Measurements from ENCODE around the gene USP22. TPM values are rescaled to one million over a fixed set of nuclear protein-coding genes. Genes with fewer than 3 reads are reported as not detected.

USP22 gene
- polyA plus RNA-seq, 1 experiment, result 288 TPM

GRCh38 chr17:21004016-21004930 lies 38.5 kb downstream of the USP22 start:
- Histone ChIP-seq H3K27ac (ENCODE audit: low read depth, low read length) (no peak overlapping the region), H3K27me3 (ENCODE audit: control insufficient read depth, insufficient read depth, low read length) (no peaks in the 10 kb centered on the region), H3K9me3 (ENCODE audit: control insufficient read depth, insufficient read depth, low read length) (no peaks in the 10 kb centered on the region), H3K4me3 (ENCODE audit: low read depth, low read length) (no peak overlapping the region)
- TF ChIP-seq CTCF (IDR thresholded peaks at IDR 0.05; ENCODE audit: low read depth, low read length), result no peak
- ChIA-PET CTCF (interaction anchor here (0.9 to 1.2 kb wide), 2 partner anchors 15 to 203 kb away, joined by 3 read pairs; no protein-coding TSS in a partner anchor), POLR2A (no interaction called here)
- no peak for DNase-seq (ENCODE audit: low read depth, low spot score)

DNA sequence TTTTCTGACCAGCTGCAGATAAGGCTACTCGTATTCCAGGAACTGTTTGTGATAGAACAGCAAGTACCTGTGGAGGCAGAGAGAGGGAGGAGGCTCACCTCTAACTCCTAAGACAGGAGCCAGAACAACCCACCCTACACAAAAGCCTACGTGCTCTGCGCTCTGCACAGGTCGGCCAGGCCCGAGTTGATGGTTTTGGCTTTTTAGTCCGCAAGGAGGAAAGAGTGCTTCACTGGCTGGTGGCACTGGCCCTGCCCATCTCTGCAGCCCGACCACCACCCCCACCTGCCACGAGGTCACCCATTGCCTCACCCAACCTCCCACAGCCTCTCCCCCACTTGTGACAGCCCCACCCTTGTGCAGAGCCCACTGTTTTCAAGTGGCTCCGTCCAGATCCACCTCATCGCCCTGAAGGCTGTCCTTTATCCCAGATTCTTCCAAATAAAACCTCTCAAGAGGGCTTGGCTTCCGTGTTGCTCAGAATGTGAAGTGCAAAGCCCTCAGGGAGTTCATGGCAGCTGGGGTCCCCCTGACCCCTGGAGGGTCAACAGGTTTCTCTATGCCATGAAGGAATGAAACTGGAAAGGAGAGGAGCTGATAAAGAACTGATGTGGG lies 39.7 kb downstream of the USP22 start:
- ChIA-PET CTCF (no interaction called here), POLR2A (no interaction called here)
- H3K27ac ChIP-seq (ENCODE audit: low read depth, low read length), result no peak overlapping the region
- DNase-seq (ENCODE audit: low read depth, low spot score), result no peak
- H3K27me3 ChIP-seq (ENCODE audit: control insufficient read depth, insufficient read depth, low read length), result no peaks in the 10 kb centered on the region
- TF ChIP-seq CTCF (IDR thresholded peaks at IDR 0.05; ENCODE audit: low read depth, low read length), result no peak
- H3K4me3 ChIP-seq (ENCODE audit: low read depth, low read length), result no peak overlapping the region
- no peaks in the 10 kb centered on the region for H3K9me3 ChIP-seq (ENCODE audit: control insufficient read depth, insufficient read depth, low read length)

DNA sequence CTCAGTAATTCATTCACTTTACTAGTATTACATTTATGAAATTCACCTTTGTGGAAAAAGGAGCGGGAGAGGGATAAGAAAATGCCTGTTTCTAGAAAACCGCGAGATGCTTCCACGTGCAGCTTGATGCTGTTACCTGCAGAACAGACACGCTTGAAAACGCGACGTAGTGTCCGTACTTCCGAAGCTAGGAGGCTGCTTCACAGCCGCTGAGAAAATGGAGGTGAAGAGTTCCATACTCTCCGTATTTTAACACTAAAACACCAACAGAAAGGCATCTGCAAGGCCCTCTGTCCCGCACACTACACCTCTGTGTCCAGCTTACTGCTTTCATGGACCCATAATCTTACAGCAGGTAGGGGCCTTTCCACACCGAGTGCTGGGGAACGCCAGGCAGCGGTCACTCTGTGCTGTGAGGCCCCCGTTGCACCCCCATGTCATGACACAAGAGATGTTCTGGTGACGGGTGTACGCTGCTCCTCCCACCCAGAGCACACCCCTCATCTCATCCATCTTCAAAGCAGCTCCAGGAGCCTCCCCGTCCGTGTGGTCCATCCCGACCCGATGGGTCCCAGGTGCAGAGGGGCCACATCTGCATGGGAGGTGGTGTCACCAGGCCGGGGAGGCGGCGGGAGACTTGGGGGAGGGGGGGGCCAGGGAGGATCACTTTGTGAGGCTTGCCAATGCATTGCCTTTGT lies 40.4 kb downstream of the USP22 start:
- no peak for TF ChIP-seq CTCF (IDR thresholded peaks at IDR 0.05; ENCODE audit: low read depth, low read length)
- Histone ChIP-seq H3K27me3 (ENCODE audit: control insufficient read depth, insufficient read depth, low read length) (no peaks in the 10 kb centered on the region), H3K9me3 (ENCODE audit: control insufficient read depth, insufficient read depth, low read length) (no peaks in the 10 kb centered on the region), H3K4me3 (ENCODE audit: low read depth, low read length) (no peak overlapping the region), H3K27ac (ENCODE audit: low read depth, low read length) (no peak overlapping the region)
- CTCF ChIA-PET, result interaction anchor here (1.9 kb wide), 1 partner anchor 9 kb away, joined by 14 read pairs; no protein-coding TSS in a partner anchor
- no peak for DNase-seq (ENCODE audit: low read depth, low spot score)
- POLR2A ChIA-PET, result no interaction called here

- ChIA-PET CTCF (interaction anchor here (1.9 kb wide), 1 partner anchor 9 kb away, joined by 14 read pairs; no protein-coding TSS in a partner anchor), POLR2A (no interaction called here)
- no peaks in the 10 kb centered on the region for H3K9me3 ChIP-seq (ENCODE audit: control insufficient read depth, insufficient read depth, low read length)
- DNase-seq (ENCODE audit: low read depth, low spot score), result no peak
- no peaks in the 10 kb centered on the region for H3K27me3 ChIP-seq (ENCODE audit: control insufficient read depth, insufficient read depth, low read length)
- H3K4me3 ChIP-seq (ENCODE audit: low read depth, low read length), result no peak overlapping the region
- H3K27ac ChIP-seq (ENCODE audit: low read depth, low read length), result no peak overlapping the region
- TF ChIP-seq CTCF (IDR thresholded peaks at IDR 0.05; ENCODE audit: low read depth, low read length), result no peak
Measured at GRCh38 chr17:21001813-21002221, 41.0 kb downstream of the USP22 start.
